ENCODE results near the gene ANAPC10.
A peak's percentile ranks its signal among the peaks of the same experiment; 100 is the strongest.

Gene ANAPC10

GRCh38 chr4:145061318-145061920 is 36.6 kb downstream of the ANAPC10 start:
- Histone ChIP-seq H3K9me3 (ENCODE audit: control insufficient read depth, low read length) (no peaks in the 10 kb centered on the region), H2BK15ac (ENCODE audit: low read depth, poor library complexity, severe bottlenecking) (no peak overlapping the region), H4K91ac (ENCODE audit: low read length) (no peak overlapping the region), H3K4me2 (ENCODE audit: low read length, poor library complexity, severe bottlenecking) (no peak overlapping the region), H3K23ac (ENCODE audit: low read length in 2 of 2) (no peak overlapping the region), H3K4me1 (ENCODE audit: control insufficient read depth, insufficient read depth, low read depth, low read length) (no peaks in the 10 kb centered on the region), H2BK5ac (ENCODE audit: low read depth, low read length, poor library complexity, severe bottlenecking) (no peak overlapping the region), H4K8ac (ENCODE audit: low read length) (no peak overlapping the region), H2BK12ac (ENCODE audit: low read length in 2 of 2) (no peak overlapping the region), H3K27me3 (ENCODE audit: control insufficient read depth in 1 of 2, insufficient read depth in 1 of 2, low read length in 2 of 2) (no peaks in the 10 kb centered on the region), H3K79me1 (replicated peaks; ENCODE audit: low read length, poor library complexity, severe bottlenecking) (peaks cover 6% of the 10 kb centered on the region), H3K4me3 (ENCODE audit: insufficient read depth in 1 of 2, low read depth in 1 of 2, low read length in 2 of 2) (no peak overlapping the region), H2AK5ac (ENCODE audit: low read length, severe bottlenecking) (no peak overlapping the region), H3K9ac (ENCODE audit: low read length) (peak overlapping the region; percentile 6), H3K27ac (ENCODE audit: low read length, poor library complexity, severe bottlenecking) (no peak overlapping the region), H2BK120ac (ENCODE audit: low read depth, low read length) (no peak overlapping the region), H3K36me3 (ENCODE audit: control insufficient read depth in 1 of 2, insufficient read depth in 2 of 2, low read depth in 1 of 2, low read length in 2 of 2) (peaks cover 0 to 3% of the 10 kb centered on the region in 2 experiments), H3K4ac (ENCODE audit: low read depth in 1 of 2, low read length in 2 of 2) (no peak overlapping the region), H3K14ac (ENCODE audit: low read length in 2 of 2) (no peak overlapping the region), H2AFZ (ENCODE audit: low read depth, low read length) (no peak overlapping the region), H3K18ac (ENCODE audit: low read depth in 1 of 2, low read length in 2 of 2) (no peak overlapping the region)
- 87% methylated on average over 3 of the region's 6 CpGs for WGBS
- DNase-seq, result peak; percentile 70

GRCh38 chr4:145058256-145058655 is 39.7 kb downstream of the ANAPC10 start:
- no peak overlapping the region for H3K9ac ChIP-seq (ENCODE audit: low read length)
- H3K4me2 ChIP-seq (ENCODE audit: low read length, poor library complexity, severe bottlenecking), result no peak overlapping the region
- H2AFZ ChIP-seq (ENCODE audit: low read depth, low read length), result no peak overlapping the region
- H2BK5ac ChIP-seq (ENCODE audit: low read depth, low read length, poor library complexity, severe bottlenecking), result no peak overlapping the region
- no peaks in the 10 kb centered on the region for H3K4me1 ChIP-seq (ENCODE audit: control insufficient read depth, insufficient read depth, low read depth, low read length)
- no peak overlapping the region for H3K18ac ChIP-seq (ENCODE audit: low read depth in 1 of 2, low read length in 2 of 2)
- no peaks in the 10 kb centered on the region for H3K9me3 ChIP-seq (ENCODE audit: control insufficient read depth, low read length)
- peaks cover 3 to 4% of the 10 kb centered on the region in 2 experiments for H3K36me3 ChIP-seq (ENCODE audit: control insufficient read depth in 1 of 2, insufficient read depth in 2 of 2, low read depth in 1 of 2, low read length in 2 of 2)
- no peak overlapping the region for H2AK5ac ChIP-seq (ENCODE audit: low read length, severe bottlenecking)
- H3K14ac ChIP-seq (ENCODE audit: low read length in 2 of 2), result no peak overlapping the region
- peaks cover 14% of the 10 kb centered on the region for H3K79me1 ChIP-seq (replicated peaks; ENCODE audit: low read length, poor library complexity, severe bottlenecking)
- no peaks in the 10 kb centered on the region for H3K27me3 ChIP-seq (ENCODE audit: control insufficient read depth in 1 of 2, insufficient read depth in 1 of 2, low read length in 2 of 2)
- no peak overlapping the region for H2BK12ac ChIP-seq (ENCODE audit: low read length in 2 of 2)
- H2BK120ac ChIP-seq (ENCODE audit: low read depth, low read length), result no peak overlapping the region
- no peak overlapping the region for H3K27ac ChIP-seq (ENCODE audit: low read length, poor library complexity, severe bottlenecking)
- no peak overlapping the region for H3K23ac ChIP-seq (ENCODE audit: low read length in 2 of 2)
- DNase-seq, result no peak
- H2BK15ac ChIP-seq (ENCODE audit: low read depth, poor library complexity, severe bottlenecking), result no peak overlapping the region
- H3K4me3 ChIP-seq (ENCODE audit: insufficient read depth in 1 of 2, low read depth in 1 of 2, low read length in 2 of 2), result no peak overlapping the region
- no peak overlapping the region for H4K91ac ChIP-seq (ENCODE audit: low read length)
- H3K4ac ChIP-seq (ENCODE audit: low read depth in 1 of 2, low read length in 2 of 2), result no peak overlapping the region
- H4K8ac ChIP-seq (ENCODE audit: low read length), result no peak overlapping the region

GRCh38 chr4:145056325-145057130 is 41.5 kb downstream of the ANAPC10 start:
- DNase-seq, result no peak
- WGBS, result 95% methylated on average over 4 of the region's 6 CpGs
- no peak overlapping the region for H3K4me2 ChIP-seq (ENCODE audit: low read length, poor library complexity, severe bottlenecking)

GRCh38 chr4:145055533-145056257 is 42.3 kb downstream of the ANAPC10 start:
- no peak overlapping the region for H3K18ac ChIP-seq (ENCODE audit: low read depth in 1 of 2, low read length in 2 of 2)
- no peak overlapping the region for H2BK5ac ChIP-seq (ENCODE audit: low read depth, low read length, poor library complexity, severe bottlenecking)
- 97% methylated on average over 4 of the region's 5 CpGs for WGBS
- H4K91ac ChIP-seq (ENCODE audit: low read length), result no peak overlapping the region
- no peak overlapping the region for H3K27ac ChIP-seq (ENCODE audit: low read length, poor library complexity, severe bottlenecking)
- no peak overlapping the region for H3K4me3 ChIP-seq (ENCODE audit: insufficient read depth in 1 of 2, low read depth in 1 of 2, low read length in 2 of 2)
- no peak overlapping the region for H3K4me2 ChIP-seq (ENCODE audit: low read length, poor library complexity, severe bottlenecking)
- H2BK120ac ChIP-seq (ENCODE audit: low read depth, low read length), result no peak overlapping the region
- no peak overlapping the region for H2AFZ ChIP-seq (ENCODE audit: low read depth, low read length)
- peaks cover 15% of the 10 kb centered on the region for H3K79me1 ChIP-seq (replicated peaks; ENCODE audit: low read length, poor library complexity, severe bottlenecking)
- H3K23ac ChIP-seq (ENCODE audit: low read length in 2 of 2), result no peak overlapping the region
- no peaks in the 10 kb centered on the region for H3K27me3 ChIP-seq (ENCODE audit: control insufficient read depth in 1 of 2, insufficient read depth in 1 of 2, low read length in 2 of 2)
- H2BK12ac ChIP-seq (ENCODE audit: low read length in 2 of 2), result no peak overlapping the region
- no peak overlapping the region for H3K14ac ChIP-seq (ENCODE audit: low read length in 2 of 2)
- no peak overlapping the region for H3K9ac ChIP-seq (ENCODE audit: low read length)
- H4K8ac ChIP-seq (ENCODE audit: low read length), result no peak overlapping the region
- no peak overlapping the region for H2AK5ac ChIP-seq (ENCODE audit: low read length, severe bottlenecking)
- peaks cover 3 to 7% of the 10 kb centered on the region in 2 experiments for H3K36me3 ChIP-seq (ENCODE audit: control insufficient read depth in 1 of 2, insufficient read depth in 2 of 2, low read depth in 1 of 2, low read length in 2 of 2)
- H3K4me1 ChIP-seq (ENCODE audit: control insufficient read depth, insufficient read depth, low read depth, low read length), result no peaks in the 10 kb centered on the region
- DNase-seq, result no peak
- no peaks in the 10 kb centered on the region for H3K9me3 ChIP-seq (ENCODE audit: control insufficient read depth, low read length)
- no peak overlapping the region for H3K4ac ChIP-seq (ENCODE audit: low read depth in 1 of 2, low read length in 2 of 2)
- H2BK15ac ChIP-seq (ENCODE audit: low read depth, poor library complexity, severe bottlenecking), result no peak overlapping the region

More at GRCh38 chr4:145056325-145057130, 41.5 kb downstream of the ANAPC10 start:
- no peak overlapping the region for H3K4me3 ChIP-seq (ENCODE audit: insufficient read depth in 1 of 2, low read depth in 1 of 2, low read length in 2 of 2)
- H3K9ac ChIP-seq (ENCODE audit: low read length), result no peak overlapping the region
- peaks cover 15% of the 10 kb centered on the region for H3K79me1 ChIP-seq (replicated peaks; ENCODE audit: low read length, poor library complexity, severe bottlenecking)
- no peaks in the 10 kb centered on the region for H3K27me3 ChIP-seq (ENCODE audit: control insufficient read depth in 1 of 2, insufficient read depth in 1 of 2, low read length in 2 of 2)
- H3K9me3 ChIP-seq (ENCODE audit: control insufficient read depth, low read length), result no peaks in the 10 kb centered on the region
- H3K4ac ChIP-seq (ENCODE audit: low read depth in 1 of 2, low read length in 2 of 2), result no peak overlapping the region
- H3K18ac ChIP-seq (ENCODE audit: low read depth in 1 of 2, low read length in 2 of 2), result no peak overlapping the region
- no peak overlapping the region for H2BK120ac ChIP-seq (ENCODE audit: low read depth, low read length)
- H3K27ac ChIP-seq (ENCODE audit: low read length, poor library complexity, severe bottlenecking), result no peak overlapping the region
- no peak overlapping the region for H4K8ac ChIP-seq (ENCODE audit: low read length)
- peaks cover 3 to 4% of the 10 kb centered on the region in 2 experiments for H3K36me3 ChIP-seq (ENCODE audit: control insufficient read depth in 1 of 2, insufficient read depth in 2 of 2, low read depth in 1 of 2, low read length in 2 of 2)
- no peak overlapping the region for H4K91ac ChIP-seq (ENCODE audit: low read length)
- no peak overlapping the region for H2BK15ac ChIP-seq (ENCODE audit: low read depth, poor library complexity, severe bottlenecking)
- H3K14ac ChIP-seq (ENCODE audit: low read length in 2 of 2), result no peak overlapping the region
- H3K4me1 ChIP-seq (ENCODE audit: control insufficient read depth, insufficient read depth, low read depth, low read length), result no peaks in the 10 kb centered on the region
- H2BK5ac ChIP-seq (ENCODE audit: low read depth, low read length, poor library complexity, severe bottlenecking), result peak overlapping the region; percentile 68
- no peak overlapping the region for H2AFZ ChIP-seq (ENCODE audit: low read depth, low read length)
- no peak overlapping the region for H2AK5ac ChIP-seq (ENCODE audit: low read length, severe bottlenecking)
- H2BK12ac ChIP-seq (ENCODE audit: low read length in 2 of 2), result no peak overlapping the region
- H3K23ac ChIP-seq (ENCODE audit: low read length in 2 of 2), result no peak overlapping the region

Measured in mesenchymal stem cell (in vitro differentiated cells and primary cell).